BLaER1 treated with 17β-estradiol and CSF1 and Interleukin-3, amounts not matched to agents 10 nM and 100 nM (cell line): Measurements from ENCODE around the gene CABP4.
A peak's percentile ranks its signal among the peaks of the same experiment; 100 is the strongest.

Experiments
- H3K27ac ChIP-seq, 11 experiments: shearing (Covaris generic); formaldehyde crosslinking; 2 replicates each; pipeline ENCODE4 v1.8.1; 2022
- H3K27me3 ChIP-seq, 11 experiments: shearing (Covaris generic); formaldehyde crosslinking; 2 replicates each; pipeline ENCODE4 v1.8.1; 2022
- H3K36me3 ChIP-seq, 11 experiments: shearing (Covaris generic); formaldehyde crosslinking; 2 replicates each; pipeline ENCODE4 v1.8.1; 2022
- H3K4me1 ChIP-seq, 10 experiments: shearing (Covaris generic); formaldehyde crosslinking; 2 replicates each; pipeline ENCODE4 v1.8.1; 2022
- H3K4me2 ChIP-seq, 11 experiments: shearing (Covaris generic); formaldehyde crosslinking; 2 replicates each; pipeline ENCODE4 v1.8.1; 2022
- H3K4me3 ChIP-seq, 10 experiments: shearing (Covaris generic); formaldehyde crosslinking; 2 replicates each; pipeline ENCODE4 v1.8.1; 2022
- H3K9ac ChIP-seq, 11 experiments: shearing (Covaris generic); formaldehyde crosslinking; 2 replicates each; pipeline ENCODE4 v1.8.1; 2022
- H3K9me3 ChIP-seq, 11 experiments: shearing (Covaris generic); formaldehyde crosslinking; replicated peaks in 1 of 11; 2 replicates each; pipeline ENCODE4 v1.8.1; 2022
- H4K20me1 ChIP-seq, 11 experiments: shearing (Covaris generic); formaldehyde crosslinking; 2 replicates each; pipeline ENCODE4 v1.8.1; 2022
- Cebpa-rat ChIP-seq, 11 experiments: shearing (Covaris generic); IDR thresholded peaks; 2 replicates each; pipeline ENCODE4 v1.8.1; 2022

Gene CABP4

DNA sequence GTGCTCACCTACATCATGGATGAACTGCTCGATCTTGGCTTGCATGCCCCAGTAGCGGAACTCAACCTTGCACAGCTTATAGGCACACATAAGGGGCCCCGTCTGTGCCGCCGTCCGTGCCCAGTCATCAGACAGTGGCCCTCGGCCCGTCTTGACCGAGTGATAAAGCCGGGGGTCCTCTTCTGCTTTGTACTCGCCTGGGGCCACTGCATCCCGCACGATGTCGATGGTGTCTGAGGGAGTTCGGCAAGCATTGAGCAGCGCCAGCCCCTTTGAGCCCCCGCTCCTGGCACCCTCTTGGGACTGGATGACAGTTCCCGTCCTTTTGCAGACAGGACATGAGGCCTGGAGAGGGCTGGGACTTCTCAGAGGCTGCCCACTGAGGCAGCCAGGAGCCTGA is 46.7 kb downstream of the CABP4 start:
- H3K27ac ChIP-seq, result peak overlapping the region in 1 of 11 experiments; percentile 53; a peak in 1 of 22 replicates
- peak overlapping the region in 3 of 11 experiments; percentile 33 to 37 (median 37); a peak in 4 of 22 replicates for H3K9ac ChIP-seq
- peaks cover 25 to 85% (median 40%) of the 10 kb centered on the region in 11 experiments; a peak in 21 of 22 replicates for H4K20me1 ChIP-seq
- peaks cover 53 to 65% (median 58%) of the 10 kb centered on the region in 10 experiments for H3K4me1 ChIP-seq
- H3K36me3 ChIP-seq, result peaks cover 27 to 66% (median 52%) of the 10 kb centered on the region in 11 experiments
- H3K27me3 ChIP-seq, result peaks cover 0 to 13% (median 9%) of the 10 kb centered on the region in 11 experiments; a peak in 9 of 22 replicates
- peak overlapping the region in 6 of 11 experiments; percentile 56 to 100 (median 97); a peak in 12 of 22 replicates for H3K4me2 ChIP-seq
- H3K9me3 ChIP-seq, result peaks cover 0 to 7% (median 0%) of the 10 kb centered on the region in 11 experiments; a peak in 1 of 22 replicates
- TF ChIP-seq Cebpa-rat (IDR thresholded peaks at IDR 0.05), result no peak
- peak overlapping the region in 1 of 10 experiments; percentile 52; a peak in 1 of 20 replicates for H3K4me3 ChIP-seq

DNA sequence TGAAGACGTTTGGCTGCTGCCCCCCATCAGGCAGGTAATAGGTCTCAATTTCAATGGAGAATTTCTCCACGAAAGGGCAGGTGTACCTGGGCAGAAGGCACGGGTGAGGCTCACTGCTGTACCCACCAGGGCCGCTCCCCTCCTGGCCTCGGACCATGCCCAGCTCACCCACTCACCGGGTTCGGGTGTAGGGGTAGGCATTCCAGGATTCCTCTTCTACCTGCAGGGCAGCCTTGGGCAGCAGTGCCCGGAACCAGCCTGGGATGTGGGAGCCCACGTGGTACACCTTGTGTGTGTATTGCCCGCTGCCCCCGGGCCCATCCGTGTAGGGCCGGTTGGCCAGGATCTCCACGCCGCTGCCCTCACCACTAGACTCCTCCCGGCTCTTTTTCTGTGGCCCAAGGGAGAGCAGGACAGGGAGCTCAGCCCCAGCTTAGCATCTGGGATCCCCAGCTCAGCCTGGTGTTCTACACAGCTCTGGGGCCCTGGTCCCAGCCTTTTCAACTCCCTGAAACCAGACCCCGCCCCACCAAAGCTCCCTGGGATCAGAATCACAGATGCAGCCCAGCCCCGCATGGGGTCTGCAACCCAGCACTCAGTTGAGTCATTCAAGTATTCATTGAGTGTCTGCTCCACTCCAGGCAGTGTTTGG is 47.3 kb downstream of the CABP4 start:
- H3K27me3 ChIP-seq, result peaks cover 0 to 13% (median 9%) of the 10 kb centered on the region in 11 experiments; a peak in 9 of 22 replicates
- peaks cover 27 to 85% (median 45%) of the 10 kb centered on the region in 11 experiments; a peak in 21 of 22 replicates for H4K20me1 ChIP-seq
- no peak overlapping the region for H3K27ac ChIP-seq
- H3K36me3 ChIP-seq, result peaks cover 27 to 61% (median 46%) of the 10 kb centered on the region in 11 experiments
- H3K9me3 ChIP-seq, result peaks cover 0 to 7% (median 0%) of the 10 kb centered on the region in 11 experiments; a peak in 1 of 22 replicates
- peak overlapping the region in 7 of 11 experiments; percentile 6 to 88 (median 33); a peak in 5 of 22 replicates for H3K9ac ChIP-seq
- H3K4me1 ChIP-seq, result peaks cover 59 to 67% (median 63%) of the 10 kb centered on the region in 10 experiments
- no peak for TF ChIP-seq Cebpa-rat (IDR thresholded peaks at IDR 0.05)
- no peak overlapping the region; a peak in 1 of 20 replicates for H3K4me3 ChIP-seq
- peak overlapping the region; percentile 91 to 100 (median 99); a peak in 21 of 22 replicates for H3K4me2 ChIP-seq

DNA sequence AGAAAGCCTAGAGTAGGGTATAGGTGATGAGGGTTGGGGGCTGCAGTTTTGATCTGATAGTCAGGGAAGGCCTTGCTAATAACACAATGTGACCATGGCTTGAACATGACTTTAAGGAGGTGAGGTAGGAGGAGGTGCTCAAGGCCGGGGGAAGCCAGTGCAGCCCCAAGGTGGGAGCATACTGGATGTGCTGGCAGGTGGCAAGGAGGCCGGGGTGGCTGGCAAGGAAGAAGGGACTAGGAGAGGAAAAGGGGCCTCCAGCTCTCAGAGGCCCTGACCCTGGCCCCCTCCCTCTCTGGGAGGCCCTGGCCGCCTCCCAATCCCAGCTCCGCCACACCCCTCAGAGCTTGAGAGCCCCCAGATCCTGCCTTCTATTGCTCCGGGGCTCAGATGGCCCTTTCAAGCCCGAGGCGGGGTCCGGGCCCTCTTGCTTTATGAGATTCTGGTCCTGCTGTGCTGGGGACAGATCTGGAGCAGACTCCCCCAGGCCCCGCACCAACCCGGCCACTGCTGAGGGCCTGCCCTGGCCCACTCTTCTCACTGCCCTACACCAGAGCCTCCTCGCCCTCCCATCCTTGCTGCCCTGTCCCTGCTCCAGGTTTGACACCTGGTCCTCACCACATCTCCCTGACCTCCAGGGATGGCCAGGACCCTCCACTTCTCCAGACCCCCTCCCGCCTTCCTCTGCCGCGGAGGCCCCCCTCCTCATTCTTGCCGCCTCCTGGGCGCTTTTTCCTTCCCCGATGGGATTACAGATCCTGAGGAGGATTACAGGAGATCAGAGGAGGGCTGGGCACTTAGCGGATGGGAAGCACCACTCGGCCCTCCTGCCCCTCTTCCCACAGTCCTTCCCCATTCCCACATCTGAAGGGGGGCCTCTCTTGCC is 48.2 kb downstream of the CABP4 start:
- no peak for TF ChIP-seq Cebpa-rat (IDR thresholded peaks at IDR 0.05)
- peaks cover 0 to 7% (median 0%) of the 10 kb centered on the region in 11 experiments; a peak in 1 of 22 replicates for H3K9me3 ChIP-seq
- H3K9ac ChIP-seq, result peak overlapping the region; percentile 75 to 88 (median 84)
- peak overlapping the region; percentile 81 to 96 (median 88) for H3K4me3 ChIP-seq
- peaks cover 0 to 13% (median 9%) of the 10 kb centered on the region in 11 experiments; a peak in 9 of 22 replicates for H3K27me3 ChIP-seq
- H4K20me1 ChIP-seq, result peaks cover 26 to 79% (median 47%) of the 10 kb centered on the region in 11 experiments; a peak in 21 of 22 replicates
- H3K36me3 ChIP-seq, result peaks cover 23 to 52% (median 37%) of the 10 kb centered on the region in 11 experiments
- H3K4me2 ChIP-seq, result peak overlapping the region; percentile 91 to 100 (median 99)
- H3K27ac ChIP-seq, result peak overlapping the region in 8 of 11 experiments; percentile 37 to 81 (median 71); a peak in 12 of 22 replicates
- H3K4me1 ChIP-seq, result peaks cover 62 to 69% (median 64%) of the 10 kb centered on the region in 10 experiments

DNA sequence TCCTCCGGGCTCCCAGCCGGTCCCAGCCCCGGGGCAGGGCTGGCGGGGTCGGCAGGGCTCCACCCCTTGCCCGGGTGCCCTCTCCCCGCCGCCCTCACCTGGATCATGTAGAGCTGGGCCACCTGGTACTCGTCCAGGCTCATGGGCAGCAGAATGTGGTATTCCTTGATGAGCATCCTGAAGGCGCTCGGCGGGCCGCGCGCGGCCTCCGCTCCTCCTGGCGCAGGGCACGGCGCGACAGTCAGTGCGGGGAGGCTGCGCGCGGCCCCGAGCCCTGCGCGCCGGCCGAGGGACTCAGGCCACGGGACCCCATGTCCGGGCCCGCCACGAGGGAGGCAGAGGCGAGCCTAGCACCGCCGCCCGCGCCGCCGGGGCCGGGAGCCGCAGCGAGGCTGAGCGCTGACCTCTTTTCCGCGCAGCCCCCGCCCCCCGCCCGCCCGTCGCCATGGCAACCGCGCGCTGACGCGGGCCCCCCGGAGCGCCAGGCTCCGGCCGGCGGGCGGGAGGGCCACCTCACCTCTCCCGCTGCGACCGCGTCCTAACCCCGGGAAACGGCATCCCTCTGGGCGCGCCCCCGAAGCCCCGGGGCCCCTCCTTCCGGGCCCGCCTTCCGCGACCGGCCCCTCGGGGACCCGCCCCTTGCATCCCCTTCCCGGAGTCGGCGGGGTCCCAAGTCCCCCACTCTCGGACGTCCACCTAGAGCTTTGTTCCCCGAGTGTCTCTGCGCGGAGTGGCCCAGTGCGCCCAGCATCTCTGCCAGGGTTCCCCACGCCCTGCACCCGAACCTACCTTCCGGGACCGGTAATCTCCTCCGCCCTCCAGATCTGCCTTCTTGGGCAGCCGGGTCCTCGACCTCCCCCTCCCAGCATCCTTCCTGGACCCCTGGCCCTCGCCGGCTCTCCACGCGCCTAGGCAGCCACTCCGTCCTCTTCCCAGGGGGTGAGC is 49.1 kb downstream of the CABP4 start:
- Histone ChIP-seq H3K4me2 (peak overlapping the region; percentile 91 to 100 (median 99)), H4K20me1 (peaks cover 26 to 71% (median 47%) of the 10 kb centered on the region in 11 experiments; a peak in 21 of 22 replicates), H3K36me3 (peaks cover 23 to 43% (median 29%) of the 10 kb centered on the region in 11 experiments), H3K4me3 (peak overlapping the region; percentile 81 to 96 (median 88)), H3K4me1 (peaks cover 67 to 75% (median 70%) of the 10 kb centered on the region in 10 experiments), H3K27me3 (peaks cover 0 to 13% (median 9%) of the 10 kb centered on the region in 11 experiments; a peak in 9 of 22 replicates), H3K9me3 (peaks cover 0 to 7% (median 0%) of the 10 kb centered on the region in 11 experiments; a peak in 1 of 22 replicates), H3K9ac (peak overlapping the region; percentile 75 to 88 (median 84)), H3K27ac (peak overlapping the region; percentile 55 to 81 (median 70))
- TF ChIP-seq Cebpa-rat (IDR thresholded peaks at IDR 0.05), result no peak

DNA sequence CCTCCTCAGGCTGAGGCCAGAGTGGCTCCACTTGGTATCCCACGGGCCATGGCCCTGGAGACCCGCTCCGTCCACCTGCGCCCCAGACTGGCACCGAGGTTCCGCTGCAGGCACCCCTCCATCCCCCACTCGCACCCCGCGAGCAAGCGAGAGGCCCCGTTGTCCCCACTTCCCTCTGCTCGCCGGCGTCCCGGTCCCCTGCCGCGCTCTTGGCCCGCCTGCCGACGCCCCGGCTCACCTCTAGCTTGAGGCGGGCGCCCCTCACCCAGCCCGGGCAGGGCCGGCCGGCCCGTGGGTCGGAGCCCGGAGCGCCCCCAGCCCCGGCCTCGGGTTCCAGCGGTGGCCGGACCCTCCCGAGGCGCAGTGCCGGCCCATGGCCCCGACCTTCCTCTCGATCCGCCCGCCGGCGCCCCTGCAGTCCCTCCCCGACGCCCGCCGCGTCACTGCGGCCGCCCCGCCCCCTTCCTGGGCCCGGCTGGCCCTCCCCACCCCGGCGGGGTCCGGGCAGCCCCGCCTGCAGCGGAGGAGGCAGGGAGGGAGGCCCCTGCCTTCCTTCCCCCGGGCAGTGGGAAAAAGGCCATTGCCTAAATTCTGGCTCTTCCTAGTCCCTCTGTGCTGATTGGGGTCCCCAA is 49.9 kb downstream of the CABP4 start, which contains the start of gene PITPNM1:
TSS of gene PITPNM1 (minus strand) at position 414 of the 632 bp plus-strand sequence. CDS start 1,183 bp downstream, outside the sequence.
- no peak for TF ChIP-seq Cebpa-rat (IDR thresholded peaks at IDR 0.05)
- peak within 1 kb of the TSS; percentile 80 to 91 (median 84) for H3K9ac ChIP-seq
- peaks cover 18 to 36% (median 24%) of the 10 kb centered on the region in 11 experiments for H3K36me3 ChIP-seq
- H3K4me2 ChIP-seq, result peak within 1 kb of the TSS; percentile 91 to 100 (median 99)
- peaks cover 0 to 2% (median 0%) of the 10 kb centered on the region in 11 experiments; a peak in 1 of 22 replicates for H3K9me3 ChIP-seq
- H3K4me1 ChIP-seq, result peaks cover 66 to 74% (median 69%) of the 10 kb centered on the region in 10 experiments
- peak within 1 kb of the TSS; percentile 62 to 81 (median 71) for H3K27ac ChIP-seq
- peaks cover 0 to 13% (median 9%) of the 10 kb centered on the region in 11 experiments; a peak in 9 of 22 replicates for H3K27me3 ChIP-seq
- H4K20me1 ChIP-seq, result peaks cover 26 to 67% (median 47%) of the 10 kb centered on the region in 11 experiments; a peak in 21 of 22 replicates
- H3K4me3 ChIP-seq, result peak within 1 kb of the TSS; percentile 81 to 96 (median 88)

DNA sequence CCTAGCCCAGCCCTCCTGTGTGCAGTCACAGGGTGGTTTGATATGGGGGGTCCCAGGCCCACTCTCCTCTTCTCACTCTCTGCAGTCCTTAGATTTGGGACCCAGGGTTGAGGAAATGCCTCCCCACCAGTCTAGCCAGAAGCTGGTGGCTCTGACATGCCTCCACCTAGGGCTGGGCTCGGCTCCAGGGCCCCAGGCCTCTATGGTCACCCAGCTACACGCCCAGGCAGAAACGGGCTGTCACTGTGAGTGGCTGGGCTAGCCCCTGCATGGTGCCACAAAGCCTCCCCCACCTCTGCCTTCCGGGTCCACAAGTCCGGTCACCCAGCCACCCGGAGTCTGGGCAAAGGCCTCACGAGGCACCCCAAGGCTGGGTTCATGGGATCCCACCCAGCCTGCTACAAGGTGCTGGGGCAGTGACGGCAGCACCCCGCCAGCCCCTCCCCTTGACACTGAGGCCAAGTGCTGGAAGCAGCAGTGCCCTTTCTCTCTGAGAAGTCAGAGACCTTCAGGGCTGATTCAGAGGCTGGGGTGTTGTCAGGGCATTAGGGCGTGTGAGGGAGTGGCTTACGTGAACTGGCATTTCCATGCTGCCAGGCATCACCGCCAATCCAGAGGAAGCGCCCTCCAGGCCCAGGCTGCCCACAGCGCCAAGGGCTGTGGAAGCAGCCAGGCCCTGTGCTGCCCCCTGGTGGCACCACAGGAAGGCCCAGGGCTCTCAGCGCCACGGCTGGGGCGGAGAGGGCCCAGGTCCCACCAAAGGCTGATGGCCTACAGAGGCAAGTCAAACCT is 50.6 kb downstream of the CABP4 start:
- Histone ChIP-seq H3K9ac (peak overlapping the region; percentile 80 to 91 (median 84)), H4K20me1 (peaks cover 26 to 63% (median 47%) of the 10 kb centered on the region in 11 experiments; a peak in 21 of 22 replicates), H3K9me3 (no peaks in the 10 kb centered on the region), H3K4me1 (peaks cover 59 to 67% (median 62%) of the 10 kb centered on the region in 10 experiments), H3K4me2 (peak overlapping the region; percentile 91 to 100 (median 99)), H3K36me3 (peaks cover 13 to 29% (median 21%) of the 10 kb centered on the region in 11 experiments), H3K27me3 (peaks cover 0 to 13% (median 9%) of the 10 kb centered on the region in 11 experiments; a peak in 9 of 22 replicates), H3K27ac (peak overlapping the region; percentile 62 to 92 (median 71); a peak in 21 of 22 replicates), H3K4me3 (peak overlapping the region; percentile 81 to 96 (median 88))
- no peak for TF ChIP-seq Cebpa-rat (IDR thresholded peaks at IDR 0.05)
